ENCODE measurements around the gene CHD2.

GRCh38 chr15:92951800-92952457, 51.8 kb downstream of the CHD2 start:
- no peak for TF ChIP-seq POLR2AphosphoS5 (IDR thresholded peaks at IDR 0.05; ENCODE audit: low read depth, low read length)
- no peak for TF ChIP-seq REST (IDR thresholded peaks at IDR 0.05; ENCODE audit: insufficient read depth in 1 of 2, low read depth in 2 of 2, low read length in 2 of 2)
- TF ChIP-seq SIN3A (IDR thresholded peaks at IDR 0.05; ENCODE audit: borderline replicate concordance, insufficient read depth, low read length): no peak

All from PFSK-1 (cell line).